Thyroid gland (tissue), 4 donors: ENCODE data around the gene IL6R. TPM values are rescaled to one million over a fixed set of nuclear protein-coding genes. Genes with fewer than 3 reads are reported as not detected.

ENCODE experiments used
- DNase-seq, 2 donors: peaks; one replicate each; pipeline ENCODE4 v3.0.0-alpha.2; 2019
- H3K27ac ChIP-seq, 3 donors: fragments of 200-600 bp; sonication (generic); 1 replicate in 2 of 3; 2 replicates in 1 of 3; pipeline ENCODE4 v1.5.1; 2016 to 2019; ENCODE audit warnings: mild to moderate bottlenecking in 1 of 3, moderate library complexity in 1 of 3
- H3K27me3 ChIP-seq: fragments of 200-600 bp; sonication (generic); one replicate; pipeline ENCODE4 v1.5.1; 2019
- H3K36me3 ChIP-seq, 2 donors: fragments of 200-600 bp; sonication (generic); one replicate each; pipeline ENCODE4 v1.5.1; 2016 to 2019
- H3K4me1 ChIP-seq, 2 donors: fragments of 200-600 bp; sonication (generic); one replicate each; pipeline ENCODE4 v1.5.1; 2017 to 2019
- H3K4me3 ChIP-seq, 3 donors: fragments of 200-600 bp; sonication (generic); replicated peaks in 1 of 3; 1 replicate in 2 of 3; 2 replicates in 1 of 3; pipeline ENCODE4 v1.5.1; 2016; ENCODE audit warnings: mild to moderate bottlenecking in 1 of 3
- H3K9me3 ChIP-seq: fragments of 200-600 bp; sonication (generic); one replicate; pipeline ENCODE4 v1.5.1; 2017
- CTCF ChIP-seq, 6 experiments: fragments of 200-600 bp in 3 of 6; fragments of 450-650 bp in 3 of 6; sonication (generic) in 3 of 6; IDR thresholded peaks; one replicate each; pipeline ENCODE4 v1.5.1; 2016 to 2019; ENCODE audit warnings: antibody characterized with exemption in 6 of 6, mild to moderate bottlenecking in 2 of 6, inconsistent platforms in 1 of 6, moderate library complexity in 1 of 6
- POLR2A ChIP-seq, 2 donors: fragments of 450-650 bp; IDR thresholded peaks; one replicate each; pipeline ENCODE4 v1.6.1; 2017; ENCODE audit warnings: antibody characterized with exemption in 2 of 2, mild to moderate bottlenecking in 2 of 2, moderate library complexity in 1 of 2
- WGBS, 2 donors: methylation state at CpG; one replicate each; pipeline ENCODE4 v1.1.5; 2017; 5-methylcytosine and 5-hydroxymethylcytosine counted together
- intact Hi-C: fragments of 100-400 bp; cut with DNase I; formaldehyde crosslinking; loops from one replicate; pipeline ENCODE4 v1.15.1; 2023
- total RNA-seq, 4 donors: library from RNA; depleted of rRNA; stranded (reverse); fragments of >200 nt; gene quantifications; one replicate each; pipeline ENCODE4 v1.2.3, GENCODE V29; 2016

IL6R gene
- total RNA-seq, 4 donors from 2014 or later: 4.4 to 15.3 (median 7.4) TPM

GRCh38 chr1:154410185-154410827, 5.2 kb downstream of the IL6R start:
- Histone ChIP-seq H3K27ac (no peak overlapping the region), H3K27me3 (no peaks in the 10 kb centered on the region), H3K9me3 (no peaks in the 10 kb centered on the region), H3K4me1 (peaks cover 28 to 29% of the 10 kb centered on the region in 2 donors), H3K4me3 (no peak overlapping the region), H3K36me3 (no peaks in the 10 kb centered on the region)
- no peak for DNase-seq
- TF ChIP-seq CTCF (IDR thresholded peaks at IDR 0.05): no peak
- TF ChIP-seq POLR2A (IDR thresholded peaks at IDR 0.05): no peak
- 87 to 88% methylated on average over 9 of the region's 9 CpGs for WGBS, 2 donors
- intact Hi-C loops: no loop called here

GRCh38 chr1:154411525-154411924, 6.4 kb downstream of the IL6R start:
- Histone ChIP-seq H3K27me3 (no peaks in the 10 kb centered on the region), H3K4me3 (no peak overlapping the region), H3K9me3 (no peaks in the 10 kb centered on the region), H3K36me3 (no peaks in the 10 kb centered on the region), H3K4me1 (peaks cover 18 to 27% of the 10 kb centered on the region in 2 donors), H3K27ac (no peak overlapping the region)
- no peak for DNase-seq
- intact Hi-C loops: no loop called here
- WGBS, 2 donors: 86 to 90% methylated on average over 4 of the region's 4 CpGs
- TF ChIP-seq CTCF (IDR thresholded peaks at IDR 0.05): no peak
- TF ChIP-seq POLR2A (IDR thresholded peaks at IDR 0.05): no peak

GRCh38 chr1:154413177-154413783, 8.1 kb downstream of the IL6R start:
- DNase-seq: no peak
- TF ChIP-seq POLR2A (IDR thresholded peaks at IDR 0.05) (no peak), CTCF (IDR thresholded peaks at IDR 0.05) (no peak)
- Histone ChIP-seq H3K27me3 (no peaks in the 10 kb centered on the region), H3K27ac (no peak overlapping the region), H3K4me3 (no peak overlapping the region), H3K4me1 (peaks cover 7 to 19% of the 10 kb centered on the region in 2 donors), H3K36me3 (no peaks in the 10 kb centered on the region), H3K9me3 (no peaks in the 10 kb centered on the region)
- 90 to 92% methylated on average over 7 of the region's 7 CpGs for WGBS, 2 donors
- intact Hi-C loops: no loop called here

- Histone ChIP-seq H3K27me3 (no peaks in the 10 kb centered on the region), H3K4me1 (peaks cover 20 to 26% of the 10 kb centered on the region in 2 donors), H3K36me3 (no peaks in the 10 kb centered on the region), H3K4me3 (no peak overlapping the region), H3K27ac (no peak overlapping the region), H3K9me3 (no peaks in the 10 kb centered on the region)
- WGBS, 2 donors: 87 to 97% methylated on average over 7 to 8 of the region's 8 CpGs
- TF ChIP-seq POLR2A (IDR thresholded peaks at IDR 0.05) (no peak), CTCF (IDR thresholded peaks at IDR 0.05) (no peak)
- intact Hi-C loops: no loop called here
- DNase-seq: no peak
These were observed 9.5 kb downstream of the IL6R start for GRCh38 chr1:154414606-154415005.
